Retinal pigment epithelial cell (primary cell): Measurements from ENCODE around the gene SLC38A9.
"Not testable (repeated sequence)": the region's sequence is repeated elsewhere in the genome, so short reads cannot be mapped to it uniquely, and the experiment has no call there.

Source experiments
- DNase-seq: peaks from one replicate; pipeline ENCODE4 v3.0.0-alpha.2; 2010; ENCODE audit warnings: low read depth
- H3K4me3 ChIP-seq: 2 replicates; pipeline ENCODE4 v1.5.1; 2011; ENCODE audit warnings: mild to moderate bottlenecking, low read length, control low read depth, moderate library complexity
- TF ChIP-seq, protein P1 (sequence below): conservative IDR thresholded peaks from 2 replicates; pipeline ENCODE4 v1.5.1; 2011; ENCODE audit warnings: low read depth, low read length, control low read depth, inconsistent platforms

Gene SLC38A9, protein sequence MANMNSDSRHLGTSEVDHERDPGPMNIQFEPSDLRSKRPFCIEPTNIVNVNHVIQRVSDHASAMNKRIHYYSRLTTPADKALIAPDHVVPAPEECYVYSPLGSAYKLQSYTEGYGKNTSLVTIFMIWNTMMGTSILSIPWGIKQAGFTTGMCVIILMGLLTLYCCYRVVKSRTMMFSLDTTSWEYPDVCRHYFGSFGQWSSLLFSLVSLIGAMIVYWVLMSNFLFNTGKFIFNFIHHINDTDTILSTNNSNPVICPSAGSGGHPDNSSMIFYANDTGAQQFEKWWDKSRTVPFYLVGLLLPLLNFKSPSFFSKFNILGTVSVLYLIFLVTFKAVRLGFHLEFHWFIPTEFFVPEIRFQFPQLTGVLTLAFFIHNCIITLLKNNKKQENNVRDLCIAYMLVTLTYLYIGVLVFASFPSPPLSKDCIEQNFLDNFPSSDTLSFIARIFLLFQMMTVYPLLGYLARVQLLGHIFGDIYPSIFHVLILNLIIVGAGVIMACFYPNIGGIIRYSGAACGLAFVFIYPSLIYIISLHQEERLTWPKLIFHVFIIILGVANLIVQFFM

DNA sequence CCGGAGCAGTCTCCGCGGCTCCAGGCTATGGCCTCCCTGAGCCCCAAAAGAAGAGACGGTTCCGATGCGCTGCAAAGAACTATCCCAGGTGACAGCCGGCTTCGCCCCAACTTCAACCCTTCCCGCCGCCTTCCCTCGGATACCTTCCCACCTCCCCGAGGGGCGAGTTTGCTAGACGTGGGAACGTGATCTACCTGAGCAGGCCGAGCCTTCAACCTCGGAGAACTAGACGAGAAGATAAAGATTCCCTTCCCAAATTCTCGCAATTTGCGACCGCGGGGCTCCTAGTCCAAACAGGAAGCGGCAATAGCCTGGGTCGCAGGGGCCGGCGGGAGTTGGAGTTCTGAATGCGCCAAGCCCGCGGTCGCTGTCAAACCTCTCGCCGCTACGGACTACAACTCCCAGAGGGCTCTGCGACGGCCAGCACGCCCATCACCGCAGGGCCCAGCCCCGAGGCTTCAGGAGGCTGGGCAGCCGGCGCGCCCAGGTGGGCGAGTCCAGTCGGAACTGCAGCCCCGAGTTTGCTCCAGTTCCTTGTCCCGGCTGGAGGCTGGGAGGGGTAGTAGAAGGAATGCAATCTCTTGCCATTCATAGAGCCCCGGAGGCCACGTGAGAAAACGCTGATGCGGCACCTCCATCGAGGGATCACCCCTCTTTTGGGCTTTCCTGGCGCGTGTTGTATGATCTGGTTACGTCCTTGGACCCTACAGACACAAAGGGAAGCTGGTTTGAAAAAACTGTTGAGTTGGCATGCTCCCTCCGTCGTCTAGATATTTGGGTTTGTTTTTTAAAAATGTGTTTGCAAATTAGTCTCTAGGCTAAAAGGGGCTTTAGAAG is at the start of gene SLC38A9:
TSS of gene SLC38A9 (minus strand) at position 302 of the 837 bp plus-strand sequence. CDS start 14,366 bp downstream, outside the sequence.
- peak; percentile 75 for DNase-seq
- TF ChIP-seq, protein P1, sequence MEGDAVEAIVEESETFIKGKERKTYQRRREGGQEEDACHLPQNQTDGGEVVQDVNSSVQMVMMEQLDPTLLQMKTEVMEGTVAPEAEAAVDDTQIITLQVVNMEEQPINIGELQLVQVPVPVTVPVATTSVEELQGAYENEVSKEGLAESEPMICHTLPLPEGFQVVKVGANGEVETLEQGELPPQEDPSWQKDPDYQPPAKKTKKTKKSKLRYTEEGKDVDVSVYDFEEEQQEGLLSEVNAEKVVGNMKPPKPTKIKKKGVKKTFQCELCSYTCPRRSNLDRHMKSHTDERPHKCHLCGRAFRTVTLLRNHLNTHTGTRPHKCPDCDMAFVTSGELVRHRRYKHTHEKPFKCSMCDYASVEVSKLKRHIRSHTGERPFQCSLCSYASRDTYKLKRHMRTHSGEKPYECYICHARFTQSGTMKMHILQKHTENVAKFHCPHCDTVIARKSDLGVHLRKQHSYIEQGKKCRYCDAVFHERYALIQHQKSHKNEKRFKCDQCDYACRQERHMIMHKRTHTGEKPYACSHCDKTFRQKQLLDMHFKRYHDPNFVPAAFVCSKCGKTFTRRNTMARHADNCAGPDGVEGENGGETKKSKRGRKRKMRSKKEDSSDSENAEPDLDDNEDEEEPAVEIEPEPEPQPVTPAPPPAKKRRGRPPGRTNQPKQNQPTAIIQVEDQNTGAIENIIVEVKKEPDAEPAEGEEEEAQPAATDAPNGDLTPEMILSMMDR: no peak
- H3K4me3 ChIP-seq: peak within 1 kb of the TSS; percentile 85

DNA sequence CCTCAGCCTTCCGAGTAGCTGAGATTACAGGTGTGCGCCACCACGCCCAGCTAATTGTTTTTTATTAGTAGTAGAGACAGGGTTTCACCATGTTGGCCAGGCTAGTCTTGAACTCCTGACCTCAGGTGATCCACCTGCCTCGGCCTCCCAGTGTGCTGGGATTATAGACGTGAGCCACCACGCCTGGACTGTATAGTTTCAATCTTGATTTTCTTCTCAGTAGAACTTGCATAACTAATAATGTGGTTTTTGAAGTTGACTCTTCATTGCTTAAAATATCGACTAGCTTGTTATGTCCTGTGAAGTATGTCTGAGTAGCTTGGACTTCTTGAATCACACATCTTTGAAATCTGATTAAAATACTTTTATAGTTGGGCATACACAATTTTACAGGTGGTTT is 49.6 kb upstream of the SLC38A9 start:
- not testable (repeated sequence) for H3K4me3 ChIP-seq, DNase-seq

DNA sequence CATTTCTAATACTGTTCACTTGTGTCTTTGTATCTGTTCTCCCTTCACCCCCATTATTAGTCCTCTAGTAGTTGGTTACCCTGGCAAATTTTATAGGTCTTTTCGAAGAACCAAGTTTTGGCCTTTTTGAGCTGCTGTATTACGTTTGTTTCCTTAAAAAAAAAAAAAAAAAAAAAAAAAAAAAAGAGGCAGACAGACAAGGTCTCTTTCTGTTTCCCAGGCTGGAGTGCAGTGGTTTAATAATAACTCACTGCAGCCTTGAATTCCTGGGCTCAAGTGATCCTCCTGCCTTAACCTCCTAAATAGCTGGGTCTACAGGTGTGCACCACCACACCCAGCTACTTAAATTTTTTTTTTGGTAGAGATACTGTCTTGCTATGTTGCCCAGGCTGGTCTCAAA is 46.6 kb upstream of the SLC38A9 start:
- DNase-seq: no peak
- TF ChIP-seq, protein P1: no peak
- no peak overlapping the region for H3K4me3 ChIP-seq

DNA sequence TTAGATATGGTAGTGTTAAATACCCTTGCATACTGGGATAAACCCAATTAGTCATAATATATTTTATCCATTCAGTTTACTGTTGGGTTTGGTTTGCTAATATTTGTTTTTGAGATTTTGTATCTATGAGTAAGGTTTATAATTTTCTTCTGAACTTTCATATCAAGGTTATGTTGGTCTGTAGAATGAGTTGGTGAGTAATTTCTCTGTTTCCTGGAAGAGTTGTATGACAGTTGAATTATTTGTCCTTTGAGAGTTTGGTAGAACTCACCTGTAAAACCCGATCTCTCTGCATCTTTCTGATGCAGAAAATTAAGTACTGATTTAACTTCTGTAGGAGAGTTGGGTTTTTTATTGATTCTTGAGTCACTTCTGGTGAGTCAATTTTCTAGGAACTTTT is 46.1 kb upstream of the SLC38A9 start:
- H3K4me3 ChIP-seq: no peak overlapping the region
- TF ChIP-seq, protein P1: no peak
- DNase-seq: no peak

DNA sequence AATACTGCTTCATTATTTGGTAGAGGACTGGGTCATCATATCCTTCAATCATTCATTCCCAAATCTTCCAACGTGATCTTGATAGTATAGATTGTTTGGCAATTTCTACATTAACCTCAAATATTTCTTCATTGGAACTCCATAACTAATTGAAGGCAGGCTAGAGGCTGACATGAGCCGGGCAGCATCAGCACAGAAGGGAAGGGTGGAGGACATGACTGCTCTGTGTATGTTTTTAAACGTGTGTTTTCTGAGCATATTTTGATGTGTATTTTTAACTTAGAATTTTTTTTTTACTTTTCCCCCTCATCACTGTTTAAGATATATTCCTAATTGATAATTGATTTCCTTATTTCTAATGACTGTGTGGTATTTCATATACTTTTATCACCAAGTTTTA is 38.4 kb upstream of the SLC38A9 start:
- TF ChIP-seq, protein P1: no peak
- DNase-seq: no peak
- no peak overlapping the region for H3K4me3 ChIP-seq

DNA sequence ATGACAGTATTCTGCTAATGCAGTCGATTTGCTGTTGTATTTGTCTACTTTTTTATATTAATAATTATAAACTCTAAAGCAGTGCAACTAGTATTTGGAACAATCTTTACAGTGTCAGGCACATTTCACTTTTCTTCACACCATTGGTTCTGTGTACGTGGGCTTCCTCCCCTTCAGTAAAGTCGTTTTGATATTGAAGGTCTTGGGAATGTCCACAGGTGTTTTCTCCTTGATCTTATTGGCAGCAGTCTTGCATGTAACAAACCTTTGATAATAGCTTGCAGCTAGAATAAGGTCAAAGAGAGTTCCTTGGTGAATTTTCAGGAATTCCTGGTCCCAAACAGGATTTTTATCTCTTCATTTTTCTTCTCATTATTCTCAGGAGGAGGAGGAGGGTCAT is 37.9 kb upstream of the SLC38A9 start:
- no peak overlapping the region for H3K4me3 ChIP-seq
- TF ChIP-seq, protein P1: no peak
- no peak for DNase-seq

DNA sequence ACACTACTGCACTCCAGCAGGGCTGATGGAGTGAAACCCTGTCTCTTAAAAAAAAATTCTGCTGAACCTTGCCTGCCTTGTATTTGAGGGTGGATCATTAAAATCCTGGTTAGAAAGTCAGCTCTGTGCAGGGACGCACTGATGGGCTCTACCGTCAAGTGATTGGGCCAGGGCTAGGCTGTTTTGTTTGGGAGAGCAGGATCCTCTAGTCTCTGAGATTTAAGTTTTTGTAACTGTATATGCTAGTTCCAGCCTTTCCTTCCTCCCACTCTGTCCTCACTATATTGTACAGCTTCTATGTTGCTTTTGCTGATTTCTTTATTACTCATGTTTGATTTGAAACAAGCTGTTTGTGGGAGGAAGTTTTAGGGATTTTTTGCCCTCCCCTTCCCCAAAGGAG is 37.3 kb upstream of the SLC38A9 start:
- TF ChIP-seq, protein P1: no peak
- no peak overlapping the region for H3K4me3 ChIP-seq
- DNase-seq: no peak
